Upper lobe of left lung (tissue), 4 donors: ENCODE measurements around the gene CD1B.

ENCODE experiments used
- EP300 ChIP-seq, 4 donors: sonication (generic); formaldehyde crosslinking; IDR thresholded peaks; one replicate each; pipeline ENCODE4 v1.5.1; 2017; ENCODE audit warnings: antibody characterized with exemption in 4 of 4, control low read depth in 2 of 4
- POLR2A ChIP-seq, 4 donors: fragments of 450-650 bp; IDR thresholded peaks; one replicate each; pipeline ENCODE4 v1.5.1; 2016 to 2017; ENCODE audit warnings: antibody characterized with exemption in 4 of 4, mild to moderate bottlenecking in 2 of 4
- TF ChIP-seq, protein P1 (sequence below), 6 experiments: fragments of 450-650 bp in 4 of 6; fragments of 200-600 bp in 2 of 6; sonication (generic) in 2 of 6; IDR thresholded peaks; one replicate each; pipeline ENCODE4 v1.5.1; 2016 to 2019; ENCODE audit warnings: antibody characterized with exemption in 6 of 6

DNA sequence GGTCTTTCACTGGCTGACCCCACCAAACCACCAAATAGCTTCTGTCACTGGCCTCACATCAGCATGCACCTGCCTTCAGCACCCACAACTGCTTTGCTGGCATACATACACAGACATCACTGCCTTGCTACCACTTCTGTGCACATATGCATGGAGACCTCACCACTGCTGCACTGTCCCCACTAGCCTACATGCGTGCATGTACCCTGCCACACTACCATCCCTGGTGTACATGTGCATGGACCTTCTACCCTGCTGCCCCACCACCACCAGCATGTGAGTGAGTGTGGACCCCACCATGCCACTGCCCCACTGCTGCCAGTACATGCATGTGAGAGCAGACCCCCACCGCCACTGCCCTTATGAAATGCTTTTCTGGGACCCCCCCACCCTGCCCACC lies 35.5 kb downstream of the CD1B start:
- TF ChIP-seq EP300 (IDR thresholded peaks at IDR 0.05) (no peak), POLR2A (IDR thresholded peaks at IDR 0.05) (no peak)
- TF ChIP-seq, protein P1, sequence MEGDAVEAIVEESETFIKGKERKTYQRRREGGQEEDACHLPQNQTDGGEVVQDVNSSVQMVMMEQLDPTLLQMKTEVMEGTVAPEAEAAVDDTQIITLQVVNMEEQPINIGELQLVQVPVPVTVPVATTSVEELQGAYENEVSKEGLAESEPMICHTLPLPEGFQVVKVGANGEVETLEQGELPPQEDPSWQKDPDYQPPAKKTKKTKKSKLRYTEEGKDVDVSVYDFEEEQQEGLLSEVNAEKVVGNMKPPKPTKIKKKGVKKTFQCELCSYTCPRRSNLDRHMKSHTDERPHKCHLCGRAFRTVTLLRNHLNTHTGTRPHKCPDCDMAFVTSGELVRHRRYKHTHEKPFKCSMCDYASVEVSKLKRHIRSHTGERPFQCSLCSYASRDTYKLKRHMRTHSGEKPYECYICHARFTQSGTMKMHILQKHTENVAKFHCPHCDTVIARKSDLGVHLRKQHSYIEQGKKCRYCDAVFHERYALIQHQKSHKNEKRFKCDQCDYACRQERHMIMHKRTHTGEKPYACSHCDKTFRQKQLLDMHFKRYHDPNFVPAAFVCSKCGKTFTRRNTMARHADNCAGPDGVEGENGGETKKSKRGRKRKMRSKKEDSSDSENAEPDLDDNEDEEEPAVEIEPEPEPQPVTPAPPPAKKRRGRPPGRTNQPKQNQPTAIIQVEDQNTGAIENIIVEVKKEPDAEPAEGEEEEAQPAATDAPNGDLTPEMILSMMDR (IDR thresholded peaks at IDR 0.05): no peak
